WTC11 (cell line): ENCODE results near the gene ANKEF1. TPM values are rescaled to one million over a fixed set of nuclear protein-coding genes. Genes with fewer than 3 reads are reported as not detected.
A peak's percentile ranks its signal among the peaks of the same experiment; 100 is the strongest.
"Not testable (repeated sequence)": the region's sequence is repeated elsewhere in the genome, so short reads cannot be mapped to it uniquely, and the experiment has no call there.

ENCODE experiments used
- ATAC-seq: fragments of 200-7000 bp; cut with Tn5 transposase; 2 replicates; pipeline ENCODE4 v1.10.0; 2021; ENCODE audit warnings: mild to moderate bottlenecking, moderate library complexity
- CTCF ChIA-PET: fragments of 300-600 bp; sonication (Branson Sonifier 250); formaldehyde crosslinking; loops from one replicate; lab custom pipeline; 2021; ENCODE audit warnings: antibody characterized with exemption; lab: Charles Lee
- POLR2A ChIA-PET: fragments of 350-600 bp; sonication (Branson Sonifier 250); formaldehyde crosslinking; loops from one replicate; lab custom pipeline; 2021; ENCODE audit warnings: antibody characterized with exemption; lab: Charles Lee
- DNase-seq: peaks from one replicate; pipeline ENCODE4 v3.0.0; 2021; ENCODE audit warnings: low spot score
- H3K27ac Mint-ChIP-seq: 2 replicates; pipeline ENCODE4 v1.8.0; 2021; ENCODE audit warnings: mixed read lengths
- H3K27me3 Mint-ChIP-seq: 2 replicates; pipeline ENCODE4 v1.8.0; 2021; ENCODE audit warnings: low read depth, mild to moderate bottlenecking, moderate library complexity, mixed read lengths
- H3K36me3 Mint-ChIP-seq: 2 replicates; pipeline ENCODE4 v1.8.0; 2021; ENCODE audit warnings: mixed read lengths
- H3K4me1 Mint-ChIP-seq: 2 replicates; pipeline ENCODE4 v1.8.0; 2022; ENCODE audit warnings: mixed read lengths
- H3K4me3 Mint-ChIP-seq: 2 replicates; pipeline ENCODE4 v1.8.0; 2021; ENCODE audit warnings: mild to moderate bottlenecking, moderate library complexity, mixed read lengths
- H3K9me3 Mint-ChIP-seq: 2 replicates; pipeline ENCODE4 v1.8.0; 2021; ENCODE audit warnings: mixed read lengths
- FOXJ3 ChIP-seq: sonication (generic); formaldehyde crosslinking; IDR thresholded peaks from 2 replicates; pipeline ENCODE4 v1.9.0; 2021; ENCODE audit warnings: missing genetic modification reagents, mild to moderate bottlenecking, borderline replicate concordance
- GABPB1 ChIP-seq: sonication (generic); formaldehyde crosslinking; IDR thresholded peaks from 2 replicates; pipeline ENCODE4 v1.8.1; 2023; ENCODE audit warnings: mild to moderate bottlenecking, missing genetic modification reagents
- NFYB ChIP-seq: sonication (generic); formaldehyde crosslinking; conservative IDR thresholded peaks from 2 replicates; pipeline ENCODE4 v1.8.0; 2022; ENCODE audit warnings: low read depth, missing genetic modification reagents
- NR1H2 ChIP-seq: sonication (generic); formaldehyde crosslinking; IDR thresholded peaks from 2 replicates; pipeline ENCODE4 v1.9.0; 2021; ENCODE audit warnings: mild to moderate bottlenecking, moderate library complexity, missing genetic modification reagents
- NR3C1 ChIP-seq: sonication (generic); formaldehyde crosslinking; conservative IDR thresholded peaks from 2 replicates; pipeline ENCODE4 v1.8.1; 2023; ENCODE audit warnings: low read depth, mild to moderate bottlenecking, missing genetic modification reagents
- RORB ChIP-seq: fragments of 250-450 bp; sonication (Bioruptor Pico); IDR thresholded peaks from 2 replicates; pipeline ENCODE4 v1.9.0; 2021; ENCODE audit warnings: mild to moderate bottlenecking
- SMAD3 ChIP-seq: sonication (generic); formaldehyde crosslinking; IDR thresholded peaks from 2 replicates; pipeline ENCODE4 v1.8.0; 2022; ENCODE audit warnings: missing genetic modification reagents, mild to moderate bottlenecking, borderline replicate concordance
- SP1 ChIP-seq: sonication (generic); formaldehyde crosslinking; conservative IDR thresholded peaks from 2 replicates; pipeline ENCODE4 v1.8.1; 2022; ENCODE audit warnings: missing genetic modification reagents
- TEAD4 ChIP-seq: sonication (generic); formaldehyde crosslinking; IDR thresholded peaks from 2 replicates; pipeline ENCODE4 v1.8.0; 2022; ENCODE audit warnings: mild to moderate bottlenecking, missing genetic modification reagents
- ZNF396 ChIP-seq: fragments of 250-450 bp; sonication (Bioruptor Pico); IDR thresholded peaks from 2 replicates; pipeline ENCODE4 v1.8.0; 2021; ENCODE audit warnings: mild to moderate bottlenecking, moderate library complexity, borderline replicate concordance
- total RNA-seq: library from RNA; stranded (reverse); gene quantifications from 3 replicates; pipeline ENCODE4 v1.2.3, GENCODE V29; 2021
- TF ChIP-seq, protein P1 (sequence below): fragments of 250-450 bp; sonication (Bioruptor Pico); IDR thresholded peaks from 2 replicates; pipeline ENCODE4 v1.9.0; 2021; ENCODE audit warnings: mild to moderate bottlenecking, borderline replicate concordance
- TF ChIP-seq, protein P2 (sequence below): sonication (generic); formaldehyde crosslinking; IDR thresholded peaks from 2 replicates; pipeline ENCODE4 v1.8.0; 2023; ENCODE audit warnings: mild to moderate bottlenecking, missing genetic modification reagents
- TF ChIP-seq, protein P3 (sequence below): sonication (generic); formaldehyde crosslinking; IDR thresholded peaks from 2 replicates; pipeline ENCODE4 v1.8.0; 2022; ENCODE audit warnings: mild to moderate bottlenecking, missing genetic modification reagents
- TF ChIP-seq, protein P4 (sequence below): sonication (generic); formaldehyde crosslinking; IDR thresholded peaks from 2 replicates; pipeline ENCODE4 v1.8.1; 2022; ENCODE audit warnings: mild to moderate bottlenecking, moderate library complexity, missing genetic modification reagents
- TF ChIP-seq, protein P5 (sequence below): sonication (generic); formaldehyde crosslinking; IDR thresholded peaks from 2 replicates; pipeline ENCODE4 v1.8.1; 2023; ENCODE audit warnings: mild to moderate bottlenecking, missing genetic modification reagents, moderate library complexity
- TF ChIP-seq, protein P6 (sequence below): sonication (generic); formaldehyde crosslinking; conservative IDR thresholded peaks from 2 replicates; pipeline ENCODE4 v1.8.1; 2023; ENCODE audit warnings: mild to moderate bottlenecking, low read depth, missing genetic modification reagents, moderate library complexity
- TF ChIP-seq, protein P7 (sequence below): fragments of 250-450 bp; sonication (Bioruptor Pico); IDR thresholded peaks from 2 replicates; pipeline ENCODE4 v2.1.2; 2022; ENCODE audit warnings: mild to moderate bottlenecking, moderate library complexity

The ANKEF1 gene
- total RNA-seq, 1 experiment from 2014 or later = 7.1 TPM

DNA sequence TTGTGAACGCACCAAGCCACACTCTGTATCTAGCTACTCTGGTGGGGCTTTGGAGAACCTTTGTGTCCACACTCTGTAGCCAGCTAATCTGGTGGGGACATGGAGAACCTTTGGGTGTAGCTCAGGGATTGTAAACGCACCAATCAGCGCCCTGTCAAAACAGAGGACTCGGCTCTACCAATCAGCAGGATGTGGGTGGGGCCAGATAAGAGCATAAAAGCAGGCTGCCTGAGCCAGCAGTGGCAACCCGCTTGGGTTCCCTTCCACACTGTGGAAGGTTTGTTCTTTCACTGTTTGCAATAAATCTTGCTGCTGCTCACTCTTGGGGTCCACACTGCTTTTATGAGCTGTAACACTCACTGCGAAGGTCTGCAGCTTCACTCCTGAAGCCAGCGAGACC is 2.5 kb upstream of the ANKEF1 start:
- CTCF ChIA-PET, H3K4me1 Mint-ChIP-seq, ATAC-seq, DNase-seq, H3K4me3 Mint-ChIP-seq, POLR2A ChIA-PET, H3K27ac Mint-ChIP-seq, H3K36me3 Mint-ChIP-seq: not testable (repeated sequence)
- TF ChIP-seq NFYB (CRISPR knock-in tag) = 0 out of 2 replicates have a peak, but pooled peaks have one; percentile 32
- Mint-ChIP-seq H3K9me3 (peaks cover 11% of the 10 kb centered on the region), H3K27me3 (peaks cover 20% of the 10 kb centered on the region)

DNA sequence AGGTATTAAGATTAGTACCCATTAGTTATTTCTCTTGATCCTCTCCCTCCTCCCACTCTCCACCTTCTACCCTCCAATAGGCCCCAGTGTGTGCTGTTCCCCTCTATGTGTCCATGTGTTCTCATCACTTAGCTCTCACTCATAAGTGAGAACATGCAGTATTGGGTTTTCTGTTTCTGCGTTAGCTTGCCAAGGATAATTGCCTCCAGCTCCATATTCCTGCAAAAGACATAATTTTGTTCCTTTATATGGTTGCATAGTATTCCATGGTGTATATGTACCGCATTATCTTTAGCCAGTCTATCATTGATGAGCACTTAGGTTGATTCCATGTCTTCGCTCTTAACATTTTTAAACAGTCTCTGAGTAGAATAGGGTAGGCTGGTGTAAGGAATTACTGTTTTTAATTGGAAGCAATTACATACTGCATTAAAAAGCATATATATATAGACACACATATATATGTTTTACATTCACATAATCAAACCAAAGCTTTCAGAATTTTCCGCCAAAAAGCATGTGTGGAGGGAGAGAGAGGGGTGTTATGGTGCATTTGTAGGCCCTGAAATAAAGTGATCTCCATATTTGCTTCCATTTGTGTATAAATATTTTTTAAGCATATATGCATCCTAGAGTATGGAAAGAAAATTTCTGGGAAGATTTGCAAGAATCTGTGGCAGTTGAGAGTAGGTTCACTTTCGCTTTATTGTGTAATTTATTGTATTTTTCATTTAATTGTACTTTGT is 709 bp upstream of the ANKEF1 start:
- Mint-ChIP-seq H3K27ac (no peak overlapping the region), H3K9me3 (peaks cover 11% of the 10 kb centered on the region), H3K4me1 (peaks cover 6% of the 10 kb centered on the region), H3K4me3 (no peak overlapping the region; the same call in 1 of the 2 replicates), H3K36me3 (peaks cover 5% of the 10 kb centered on the region; the same call in 1 of the 2 replicates), H3K27me3 (peaks cover 20% of the 10 kb centered on the region)
- POLR2A ChIA-PET = interaction anchor here (0.5 to 0.8 kb wide), 2 partner anchors 22 to 247 kb away, joined by 3 read pairs; no protein-coding TSS in a partner anchor
- TF ChIP-seq, protein P1, sequence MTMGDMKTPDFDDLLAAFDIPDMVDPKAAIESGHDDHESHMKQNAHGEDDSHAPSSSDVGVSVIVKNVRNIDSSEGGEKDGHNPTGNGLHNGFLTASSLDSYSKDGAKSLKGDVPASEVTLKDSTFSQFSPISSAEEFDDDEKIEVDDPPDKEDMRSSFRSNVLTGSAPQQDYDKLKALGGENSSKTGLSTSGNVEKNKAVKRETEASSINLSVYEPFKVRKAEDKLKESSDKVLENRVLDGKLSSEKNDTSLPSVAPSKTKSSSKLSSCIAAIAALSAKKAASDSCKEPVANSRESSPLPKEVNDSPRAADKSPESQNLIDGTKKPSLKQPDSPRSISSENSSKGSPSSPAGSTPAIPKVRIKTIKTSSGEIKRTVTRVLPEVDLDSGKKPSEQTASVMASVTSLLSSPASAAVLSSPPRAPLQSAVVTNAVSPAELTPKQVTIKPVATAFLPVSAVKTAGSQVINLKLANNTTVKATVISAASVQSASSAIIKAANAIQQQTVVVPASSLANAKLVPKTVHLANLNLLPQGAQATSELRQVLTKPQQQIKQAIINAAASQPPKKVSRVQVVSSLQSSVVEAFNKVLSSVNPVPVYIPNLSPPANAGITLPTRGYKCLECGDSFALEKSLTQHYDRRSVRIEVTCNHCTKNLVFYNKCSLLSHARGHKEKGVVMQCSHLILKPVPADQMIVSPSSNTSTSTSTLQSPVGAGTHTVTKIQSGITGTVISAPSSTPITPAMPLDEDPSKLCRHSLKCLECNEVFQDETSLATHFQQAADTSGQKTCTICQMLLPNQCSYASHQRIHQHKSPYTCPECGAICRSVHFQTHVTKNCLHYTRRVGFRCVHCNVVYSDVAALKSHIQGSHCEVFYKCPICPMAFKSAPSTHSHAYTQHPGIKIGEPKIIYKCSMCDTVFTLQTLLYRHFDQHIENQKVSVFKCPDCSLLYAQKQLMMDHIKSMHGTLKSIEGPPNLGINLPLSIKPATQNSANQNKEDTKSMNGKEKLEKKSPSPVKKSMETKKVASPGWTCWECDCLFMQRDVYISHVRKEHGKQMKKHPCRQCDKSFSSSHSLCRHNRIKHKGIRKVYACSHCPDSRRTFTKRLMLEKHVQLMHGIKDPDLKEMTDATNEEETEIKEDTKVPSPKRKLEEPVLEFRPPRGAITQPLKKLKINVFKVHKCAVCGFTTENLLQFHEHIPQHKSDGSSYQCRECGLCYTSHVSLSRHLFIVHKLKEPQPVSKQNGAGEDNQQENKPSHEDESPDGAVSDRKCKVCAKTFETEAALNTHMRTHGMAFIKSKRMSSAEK (CRISPR knock-in tag) = no peak
- TF ChIP-seq SP1 (CRISPR knock-in tag) (no peak), ZNF396 (CRISPR knock-in tag) (no peak), RORB (CRISPR knock-in tag) (no peak), NR1H2 (CRISPR knock-in tag) (no peak), TEAD4 (CRISPR knock-in tag) (no peak), NR3C1 (CRISPR knock-in tag) (no peak), GABPB1 (CRISPR knock-in tag) (no peak), FOXJ3 (CRISPR knock-in tag) (no peak), SMAD3 (no peak)
- TF ChIP-seq, protein P2, sequence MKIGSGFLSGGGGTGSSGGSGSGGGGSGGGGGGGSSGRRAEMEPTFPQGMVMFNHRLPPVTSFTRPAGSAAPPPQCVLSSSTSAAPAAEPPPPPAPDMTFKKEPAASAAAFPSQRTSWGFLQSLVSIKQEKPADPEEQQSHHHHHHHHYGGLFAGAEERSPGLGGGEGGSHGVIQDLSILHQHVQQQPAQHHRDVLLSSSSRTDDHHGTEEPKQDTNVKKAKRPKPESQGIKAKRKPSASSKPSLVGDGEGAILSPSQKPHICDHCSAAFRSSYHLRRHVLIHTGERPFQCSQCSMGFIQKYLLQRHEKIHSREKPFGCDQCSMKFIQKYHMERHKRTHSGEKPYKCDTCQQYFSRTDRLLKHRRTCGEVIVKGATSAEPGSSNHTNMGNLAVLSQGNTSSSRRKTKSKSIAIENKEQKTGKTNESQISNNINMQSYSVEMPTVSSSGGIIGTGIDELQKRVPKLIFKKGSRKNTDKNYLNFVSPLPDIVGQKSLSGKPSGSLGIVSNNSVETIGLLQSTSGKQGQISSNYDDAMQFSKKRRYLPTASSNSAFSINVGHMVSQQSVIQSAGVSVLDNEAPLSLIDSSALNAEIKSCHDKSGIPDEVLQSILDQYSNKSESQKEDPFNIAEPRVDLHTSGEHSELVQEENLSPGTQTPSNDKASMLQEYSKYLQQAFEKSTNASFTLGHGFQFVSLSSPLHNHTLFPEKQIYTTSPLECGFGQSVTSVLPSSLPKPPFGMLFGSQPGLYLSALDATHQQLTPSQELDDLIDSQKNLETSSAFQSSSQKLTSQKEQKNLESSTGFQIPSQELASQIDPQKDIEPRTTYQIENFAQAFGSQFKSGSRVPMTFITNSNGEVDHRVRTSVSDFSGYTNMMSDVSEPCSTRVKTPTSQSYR (CRISPR knock-in tag) = no peak
- TF ChIP-seq, protein P3, sequence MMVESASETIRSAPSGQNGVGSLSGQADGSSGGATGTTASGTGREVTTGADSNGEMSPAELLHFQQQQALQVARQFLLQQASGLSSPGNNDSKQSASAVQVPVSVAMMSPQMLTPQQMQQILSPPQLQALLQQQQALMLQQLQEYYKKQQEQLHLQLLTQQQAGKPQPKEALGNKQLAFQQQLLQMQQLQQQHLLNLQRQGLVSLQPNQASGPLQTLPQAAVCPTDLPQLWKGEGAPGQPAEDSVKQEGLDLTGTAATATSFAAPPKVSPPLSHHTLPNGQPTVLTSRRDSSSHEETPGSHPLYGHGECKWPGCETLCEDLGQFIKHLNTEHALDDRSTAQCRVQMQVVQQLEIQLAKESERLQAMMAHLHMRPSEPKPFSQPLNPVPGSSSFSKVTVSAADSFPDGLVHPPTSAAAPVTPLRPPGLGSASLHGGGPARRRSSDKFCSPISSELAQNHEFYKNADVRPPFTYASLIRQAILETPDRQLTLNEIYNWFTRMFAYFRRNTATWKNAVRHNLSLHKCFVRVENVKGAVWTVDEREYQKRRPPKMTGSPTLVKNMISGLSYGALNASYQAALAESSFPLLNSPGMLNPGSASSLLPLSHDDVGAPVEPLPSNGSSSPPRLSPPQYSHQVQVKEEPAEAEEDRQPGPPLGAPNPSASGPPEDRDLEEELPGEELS = no peak
- TF ChIP-seq, protein P4, sequence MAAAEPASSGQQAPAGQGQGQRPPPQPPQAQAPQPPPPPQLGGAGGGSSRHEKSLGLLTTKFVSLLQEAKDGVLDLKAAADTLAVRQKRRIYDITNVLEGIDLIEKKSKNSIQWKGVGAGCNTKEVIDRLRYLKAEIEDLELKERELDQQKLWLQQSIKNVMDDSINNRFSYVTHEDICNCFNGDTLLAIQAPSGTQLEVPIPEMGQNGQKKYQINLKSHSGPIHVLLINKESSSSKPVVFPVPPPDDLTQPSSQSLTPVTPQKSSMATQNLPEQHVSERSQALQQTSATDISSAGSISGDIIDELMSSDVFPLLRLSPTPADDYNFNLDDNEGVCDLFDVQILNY (CRISPR knock-in tag) = no peak
- TF ChIP-seq, protein P5, sequence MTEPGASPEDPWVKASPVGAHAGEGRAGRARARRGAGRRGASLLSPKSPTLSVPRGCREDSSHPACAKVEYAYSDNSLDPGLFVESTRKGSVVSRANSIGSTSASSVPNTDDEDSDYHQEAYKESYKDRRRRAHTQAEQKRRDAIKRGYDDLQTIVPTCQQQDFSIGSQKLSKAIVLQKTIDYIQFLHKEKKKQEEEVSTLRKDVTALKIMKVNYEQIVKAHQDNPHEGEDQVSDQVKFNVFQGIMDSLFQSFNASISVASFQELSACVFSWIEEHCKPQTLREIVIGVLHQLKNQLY = no peak
- TF ChIP-seq, protein P6, sequence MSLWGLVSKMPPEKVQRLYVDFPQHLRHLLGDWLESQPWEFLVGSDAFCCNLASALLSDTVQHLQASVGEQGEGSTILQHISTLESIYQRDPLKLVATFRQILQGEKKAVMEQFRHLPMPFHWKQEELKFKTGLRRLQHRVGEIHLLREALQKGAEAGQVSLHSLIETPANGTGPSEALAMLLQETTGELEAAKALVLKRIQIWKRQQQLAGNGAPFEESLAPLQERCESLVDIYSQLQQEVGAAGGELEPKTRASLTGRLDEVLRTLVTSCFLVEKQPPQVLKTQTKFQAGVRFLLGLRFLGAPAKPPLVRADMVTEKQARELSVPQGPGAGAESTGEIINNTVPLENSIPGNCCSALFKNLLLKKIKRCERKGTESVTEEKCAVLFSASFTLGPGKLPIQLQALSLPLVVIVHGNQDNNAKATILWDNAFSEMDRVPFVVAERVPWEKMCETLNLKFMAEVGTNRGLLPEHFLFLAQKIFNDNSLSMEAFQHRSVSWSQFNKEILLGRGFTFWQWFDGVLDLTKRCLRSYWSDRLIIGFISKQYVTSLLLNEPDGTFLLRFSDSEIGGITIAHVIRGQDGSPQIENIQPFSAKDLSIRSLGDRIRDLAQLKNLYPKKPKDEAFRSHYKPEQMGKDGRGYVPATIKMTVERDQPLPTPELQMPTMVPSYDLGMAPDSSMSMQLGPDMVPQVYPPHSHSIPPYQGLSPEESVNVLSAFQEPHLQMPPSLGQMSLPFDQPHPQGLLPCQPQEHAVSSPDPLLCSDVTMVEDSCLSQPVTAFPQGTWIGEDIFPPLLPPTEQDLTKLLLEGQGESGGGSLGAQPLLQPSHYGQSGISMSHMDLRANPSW (CRISPR knock-in tag) = no peak
- TF ChIP-seq, protein P7, sequence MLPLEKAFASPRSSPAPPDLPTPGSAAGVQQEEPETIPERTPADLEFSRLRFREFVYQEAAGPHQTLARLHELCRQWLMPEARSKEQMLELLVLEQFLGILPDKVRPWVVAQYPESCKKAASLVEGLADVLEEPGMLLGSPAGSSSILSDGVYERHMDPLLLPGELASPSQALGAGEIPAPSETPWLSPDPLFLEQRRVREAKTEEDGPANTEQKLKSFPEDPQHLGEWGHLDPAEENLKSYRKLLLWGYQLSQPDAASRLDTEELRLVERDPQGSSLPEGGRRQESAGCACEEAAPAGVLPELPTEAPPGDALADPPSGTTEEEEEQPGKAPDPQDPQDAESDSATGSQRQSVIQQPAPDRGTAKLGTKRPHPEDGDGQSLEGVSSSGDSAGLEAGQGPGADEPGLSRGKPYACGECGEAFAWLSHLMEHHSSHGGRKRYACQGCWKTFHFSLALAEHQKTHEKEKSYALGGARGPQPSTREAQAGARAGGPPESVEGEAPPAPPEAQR = no peak
- CTCF ChIA-PET = interaction anchor here (0.6 to 2.0 kb wide), 10 partner anchors 13 to 626 kb away, joined by 3 to 16 read pairs (median 4); partner anchors contain the start of gene MKKS
- DNase-seq = no peak
- no peak for ATAC-seq
